Ecto neural progenitor cell (in vitro differentiated cells): ENCODE results near the gene PRM1.
A peak's percentile ranks its signal among the peaks of the same experiment; 100 is the strongest.

Experiments used
- DNase-seq: peaks from one replicate; pipeline ENCODE4 v3.0.0-alpha.2; 2018; ENCODE audit warnings: low spot score

PRM1 gene, protein sequence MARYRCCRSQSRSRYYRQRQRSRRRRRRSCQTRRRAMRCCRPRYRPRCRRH

DNA sequence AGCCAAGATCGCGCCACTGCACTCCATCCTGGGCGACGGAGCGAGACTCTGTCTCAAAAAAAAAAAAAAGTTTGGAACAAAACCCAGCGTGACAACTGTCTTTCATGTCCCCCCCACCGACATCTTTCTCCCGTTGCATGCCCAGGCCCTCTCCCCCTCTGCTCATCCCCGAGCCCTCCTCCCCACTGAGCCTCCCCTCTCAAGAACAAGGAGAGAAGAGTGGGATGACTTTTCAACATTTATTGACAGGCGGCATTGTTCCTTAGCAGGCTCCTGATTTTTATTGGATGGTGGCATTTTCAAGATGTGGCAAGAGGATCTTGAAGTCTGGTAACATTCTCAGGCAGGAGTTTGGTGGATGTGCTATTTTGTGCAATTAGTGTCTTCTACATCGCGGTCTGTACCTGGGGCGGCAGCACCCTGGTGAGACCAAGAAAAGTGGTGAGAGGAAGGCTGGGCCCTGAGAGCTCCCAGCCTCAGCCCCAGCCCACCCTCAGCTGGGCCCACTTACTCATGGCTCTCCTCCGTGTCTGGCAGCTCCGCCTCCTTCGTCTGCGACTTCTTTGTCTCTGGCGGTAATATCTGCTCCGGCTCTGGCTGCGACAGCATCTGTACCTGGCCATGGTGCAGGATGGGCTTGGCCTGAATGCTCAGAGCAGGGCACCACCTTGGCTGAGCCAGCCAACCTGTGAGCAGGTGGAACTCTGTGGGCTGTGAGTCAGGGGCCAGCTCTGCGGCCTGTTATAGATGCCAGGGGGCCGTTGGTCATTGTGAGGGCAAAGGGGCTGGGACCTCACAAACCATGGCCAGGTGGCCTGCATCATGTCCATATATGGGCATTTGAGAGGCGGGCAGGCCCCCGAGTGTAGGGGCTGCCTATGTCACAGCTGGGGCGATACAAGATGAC is at the start of gene PRM1:
TSS of gene PRM1 (minus strand) at position 715 of the 907 bp plus-strand sequence. CDS start at position 623, 92 bp downstream.
- DNase-seq = no peak

DNA sequence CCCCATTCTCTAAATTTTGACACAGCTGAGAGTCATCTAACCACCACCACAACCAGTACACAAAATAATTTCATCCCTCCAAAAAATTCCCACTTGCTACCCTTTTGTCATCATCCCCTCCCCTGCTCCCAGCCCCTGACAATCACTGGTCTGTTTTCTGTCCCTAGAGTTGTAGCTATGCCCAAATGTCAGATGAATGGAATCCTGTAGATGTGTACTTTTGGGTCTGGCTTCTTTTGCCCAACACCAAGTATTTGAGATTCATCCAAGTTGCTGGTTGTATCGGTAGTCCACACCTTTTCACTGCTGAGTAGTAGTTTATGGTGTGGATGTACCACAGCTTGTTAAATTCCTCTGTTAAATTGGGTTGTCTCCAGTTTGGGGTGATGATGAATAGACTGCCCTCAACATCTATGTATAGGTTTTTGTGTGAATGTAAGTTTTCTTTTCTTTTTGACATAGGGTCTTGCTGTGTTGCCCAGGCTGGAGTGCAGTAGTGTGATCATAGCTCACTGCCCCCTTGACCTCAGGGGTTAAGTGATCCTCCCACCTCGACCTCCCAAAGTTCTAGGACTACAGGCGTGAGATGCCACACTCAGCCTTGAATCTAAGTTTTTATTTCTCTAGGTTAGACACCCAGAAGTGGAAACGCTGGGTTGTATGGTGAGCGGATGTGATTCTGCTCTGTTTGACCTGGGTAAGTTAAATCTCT is 49.6 kb upstream of the PRM1 start:
- DNase-seq = no peak

DNA sequence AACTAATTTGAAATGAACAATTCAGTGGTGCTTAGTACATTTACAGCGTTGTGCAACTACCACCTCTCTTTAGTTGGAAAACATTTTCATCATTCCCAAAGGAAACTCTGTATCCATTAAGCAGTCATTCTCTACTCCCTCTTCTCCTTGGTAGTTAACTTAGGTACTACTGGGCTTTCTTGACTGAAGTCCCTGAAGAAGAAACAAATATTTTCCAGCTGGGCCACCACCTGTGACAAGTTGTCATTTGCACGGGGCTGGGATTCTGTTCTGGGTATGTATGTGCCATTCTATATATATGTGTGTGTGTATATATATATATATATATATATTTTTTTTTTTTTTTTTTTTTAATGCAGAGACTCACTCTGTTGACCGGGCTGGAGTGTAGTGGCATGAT is 48.8 kb upstream of the PRM1 start:
- DNase-seq = no peak

DNA sequence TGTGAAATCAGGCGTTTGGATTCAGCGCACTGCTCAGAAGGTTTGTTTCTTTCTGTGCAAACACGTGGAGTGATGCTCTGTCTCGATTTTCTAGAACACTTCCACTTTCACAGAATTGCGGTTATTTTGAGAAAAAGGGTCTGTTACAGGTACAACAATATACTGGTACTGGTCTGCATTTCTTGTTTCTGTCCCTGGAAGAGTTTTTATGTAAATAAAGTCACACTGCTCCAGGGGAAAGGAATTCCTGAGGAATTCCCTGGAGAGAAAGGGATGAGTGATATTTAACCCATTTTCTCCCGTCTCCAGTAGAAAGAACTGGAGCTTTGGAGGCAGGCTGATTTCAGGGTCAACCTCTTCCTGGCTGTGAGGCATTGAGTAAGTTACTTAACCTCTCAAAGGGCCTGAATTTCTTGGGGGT is 48.0 kb upstream of the PRM1 start:
- DNase-seq = no peak

DNA sequence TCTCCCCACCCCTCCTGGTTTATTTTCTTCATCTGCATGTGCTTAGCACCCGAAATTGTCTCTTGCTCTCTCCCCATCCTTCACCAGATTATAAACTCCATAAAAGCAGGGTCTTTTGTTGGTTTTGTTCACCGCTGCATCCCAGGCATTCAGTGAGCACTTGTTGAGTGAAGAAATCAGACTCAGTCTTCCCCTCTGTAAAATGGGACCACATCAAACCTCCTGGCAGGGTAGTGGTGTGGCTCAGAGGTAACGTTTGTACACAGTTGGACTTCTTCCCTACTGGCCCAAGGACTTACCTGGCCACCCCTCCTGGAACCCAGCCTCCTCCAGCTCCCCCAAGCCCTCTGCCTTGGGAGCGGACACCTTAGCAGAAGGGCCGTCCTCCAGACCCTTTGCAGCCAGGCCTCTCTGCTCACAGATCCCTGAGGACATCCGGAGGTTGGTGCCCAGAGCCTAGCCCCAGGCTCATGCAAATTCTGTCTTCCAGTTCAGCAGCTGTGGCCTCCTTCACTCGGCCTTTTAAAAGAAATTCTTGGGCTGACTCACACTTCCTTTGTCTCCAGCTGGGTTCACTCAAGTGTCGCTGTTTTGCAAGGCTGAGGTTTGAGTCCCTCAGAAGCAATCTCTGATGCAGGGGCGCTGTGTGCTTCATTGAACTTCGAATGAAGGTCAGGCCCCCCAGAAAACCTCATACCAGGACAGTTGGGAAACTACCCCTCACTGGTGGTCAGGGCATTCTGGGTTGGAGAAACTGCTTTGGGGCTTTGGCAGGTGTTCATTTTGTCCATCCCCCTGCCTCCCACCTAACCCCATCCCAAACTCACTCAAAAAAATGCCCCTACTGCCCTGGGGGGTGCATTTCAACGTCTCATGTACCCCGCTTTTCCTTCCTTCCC is 47.3 kb upstream of the PRM1 start:
- DNase-seq = peak; percentile 72

DNA sequence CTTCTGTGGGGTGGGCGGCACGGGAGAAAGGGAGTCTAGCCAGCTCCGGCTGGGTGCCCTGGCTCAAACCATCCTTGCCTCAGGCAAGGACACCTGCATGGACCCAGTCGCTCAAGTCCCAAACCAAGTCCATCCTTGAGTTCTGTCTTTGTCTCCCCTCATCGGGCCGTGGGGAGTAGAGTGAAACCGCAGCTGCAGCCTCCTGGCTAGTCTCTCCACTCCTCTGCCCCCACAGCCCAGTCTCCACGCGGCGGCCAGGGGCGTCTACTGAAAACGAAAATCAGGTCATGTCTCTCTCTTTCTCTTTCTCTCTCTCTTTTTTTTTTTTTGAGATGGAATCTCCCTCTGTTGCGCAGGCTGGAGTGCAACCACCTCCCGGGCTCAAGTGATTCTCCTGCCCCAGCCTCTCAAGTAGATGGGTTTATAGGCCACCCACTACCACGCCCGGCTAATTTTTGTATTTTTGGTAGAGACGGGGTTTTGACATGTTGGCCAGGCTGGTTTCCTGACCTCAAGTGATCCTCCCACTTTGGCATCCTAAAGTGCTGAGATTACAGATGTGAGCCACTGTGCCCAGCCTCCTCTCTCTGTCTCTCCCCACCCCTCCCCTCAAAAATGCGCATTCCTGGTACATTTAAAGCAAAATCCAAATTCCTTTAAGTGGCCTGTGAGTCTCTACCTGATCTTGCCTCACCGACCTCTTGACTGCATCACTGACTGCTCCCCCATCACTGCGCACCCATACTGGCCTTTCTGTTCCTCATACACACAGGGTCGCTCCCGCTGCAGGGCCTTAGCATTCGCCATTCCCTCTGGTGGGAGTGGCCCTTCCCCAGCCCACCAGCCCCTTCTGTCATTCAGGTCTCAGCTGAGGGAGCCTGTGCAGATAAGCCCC is 46.4 kb upstream of the PRM1 start:
- DNase-seq = no peak

DNA sequence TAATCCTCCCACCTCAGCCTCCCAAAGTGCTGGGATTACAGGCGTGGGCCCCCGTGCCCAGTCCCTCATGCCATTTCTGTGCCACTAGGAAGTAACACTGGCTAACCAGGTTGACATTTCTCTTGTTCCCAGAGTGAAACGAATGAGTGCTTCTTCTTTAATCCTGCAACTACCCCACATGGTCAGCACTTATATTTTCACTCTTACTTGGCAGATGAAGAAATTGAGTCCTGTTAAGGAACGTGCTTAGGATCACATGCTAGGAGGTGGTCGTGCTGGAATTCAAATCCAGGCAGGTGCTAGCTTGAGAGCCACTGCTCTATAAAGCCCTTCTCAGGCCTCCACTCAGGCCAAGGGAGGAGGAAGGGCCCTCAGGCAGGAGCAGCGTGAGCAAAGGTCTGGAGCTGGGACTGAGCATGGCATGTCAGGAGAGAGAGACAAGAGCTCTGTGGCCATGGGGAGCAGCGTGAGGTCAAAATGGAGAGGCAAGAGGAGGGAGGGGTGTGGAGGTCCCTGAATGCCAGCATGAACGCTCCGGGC is 45.7 kb upstream of the PRM1 start:
- DNase-seq = no peak

DNA sequence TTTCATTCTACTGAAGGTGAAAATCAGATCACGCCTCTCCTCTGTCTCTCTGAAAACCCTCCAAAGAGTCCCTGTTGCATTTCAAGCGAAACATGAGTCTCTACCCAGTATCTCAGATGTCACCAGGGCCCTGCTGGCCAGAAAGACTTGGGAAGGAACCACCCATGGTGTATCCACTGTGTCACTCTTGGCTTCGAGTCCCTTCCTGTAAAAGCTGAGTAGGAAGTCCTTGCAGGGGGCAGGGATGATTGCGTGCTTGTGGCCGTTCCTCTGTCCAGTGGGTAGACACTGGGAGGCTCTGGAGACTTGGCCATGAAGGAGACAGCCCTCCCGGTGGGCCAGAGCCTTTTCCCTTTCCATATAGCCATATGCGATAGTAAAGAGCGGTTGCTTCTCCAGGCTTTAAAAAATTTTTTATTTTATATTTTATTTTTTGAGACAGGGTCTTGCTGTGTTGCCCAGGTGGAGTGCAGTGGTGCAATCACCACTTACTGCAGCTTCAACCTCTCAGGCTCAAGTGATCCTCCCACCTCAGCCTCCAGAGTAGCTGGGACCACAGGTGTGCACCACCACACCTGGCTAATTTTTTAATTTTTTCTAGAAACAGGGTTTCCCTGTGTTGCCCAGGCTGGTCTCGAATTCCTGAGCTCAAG is 45.1 kb upstream of the PRM1 start:
- DNase-seq = no peak

DNA sequence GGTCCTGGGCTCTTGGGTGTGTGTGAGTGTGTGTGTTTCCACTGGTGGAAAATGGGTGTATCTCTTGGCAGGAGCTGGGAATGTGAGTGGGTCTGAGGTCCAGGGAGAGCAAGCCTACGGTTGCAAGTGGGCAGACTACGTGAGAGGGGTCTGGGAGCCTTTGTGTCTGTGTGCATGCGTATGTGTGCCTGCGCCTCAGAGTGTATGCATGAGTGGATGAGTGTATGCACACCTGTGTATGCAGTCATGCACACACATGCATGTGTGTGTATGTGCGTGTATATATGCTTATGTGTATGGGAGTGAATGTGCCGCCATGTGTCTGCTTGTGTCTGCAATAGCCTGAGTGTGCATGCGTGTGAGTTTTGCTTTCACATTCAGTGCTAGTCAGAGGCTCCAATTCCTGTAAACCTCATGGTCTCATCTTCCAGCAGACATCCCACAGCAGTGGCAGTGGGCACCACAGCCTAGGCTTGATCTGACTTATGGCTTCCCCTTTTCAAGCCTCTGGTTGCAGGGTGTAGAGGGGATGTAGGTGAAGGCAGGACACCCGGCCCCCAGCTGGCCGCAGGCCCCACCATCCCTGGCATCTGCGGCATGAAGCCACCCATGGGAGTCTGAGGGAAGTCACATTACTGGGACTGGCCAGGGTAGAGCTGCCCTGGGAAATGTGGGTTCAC is 44.4 kb upstream of the PRM1 start:
- DNase-seq = no peak

DNA sequence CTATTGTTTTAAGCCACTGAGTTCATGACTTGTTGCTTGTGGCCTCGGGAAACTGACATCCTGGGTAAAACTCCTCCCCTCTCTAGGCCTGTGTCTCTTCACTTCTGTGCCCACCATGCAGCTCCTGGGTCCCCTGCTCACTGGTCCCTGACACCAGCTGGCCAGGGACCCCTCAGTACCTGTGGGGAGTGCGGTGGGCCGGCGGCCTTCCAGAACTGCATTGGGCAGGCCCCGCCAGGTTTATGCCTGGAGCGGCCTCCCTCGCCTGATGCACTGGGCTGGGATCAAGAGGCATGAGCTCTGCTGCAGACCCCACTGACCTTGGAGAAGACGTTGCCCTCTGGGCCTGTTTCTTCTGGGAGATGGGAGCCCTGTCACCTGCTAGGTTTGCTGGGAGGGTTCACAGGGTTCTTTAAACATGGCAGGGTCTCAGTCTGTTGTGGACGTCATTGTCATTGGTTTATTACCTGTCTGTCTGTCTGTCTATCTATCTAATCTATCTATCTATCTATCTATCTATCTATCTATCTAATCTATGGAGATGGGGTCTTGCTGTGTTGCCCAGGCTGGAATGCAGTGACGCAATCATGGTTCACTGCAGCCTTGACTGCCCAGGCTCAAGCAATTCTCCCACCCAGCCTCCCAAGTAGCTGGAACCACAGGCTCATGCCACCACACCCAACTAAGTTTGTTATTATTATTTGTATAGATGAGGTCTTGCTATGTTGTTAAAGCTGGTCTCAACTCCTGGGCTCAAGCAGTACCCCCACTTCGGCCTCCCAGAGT is 42.6 kb upstream of the PRM1 start:
- DNase-seq = no peak

DNA sequence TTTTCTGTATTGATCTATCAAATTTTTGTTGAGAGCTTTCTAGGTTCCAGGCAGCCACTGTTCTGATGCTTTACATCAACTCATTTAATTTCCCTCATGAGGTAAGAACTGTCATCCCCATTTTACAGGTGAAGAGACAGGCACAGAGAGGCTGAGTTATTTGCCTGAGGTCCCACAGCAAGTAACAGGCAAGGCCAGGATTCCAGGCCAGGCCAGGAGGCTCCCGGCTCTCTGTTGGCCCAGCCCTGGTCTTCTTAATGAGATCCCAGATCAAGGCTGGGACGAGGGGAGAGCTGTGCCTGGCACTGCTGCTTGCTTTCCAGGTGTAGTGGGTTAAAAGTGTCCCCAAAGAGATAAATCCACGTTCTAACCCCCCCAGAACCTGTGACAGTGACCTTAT is 41.7 kb upstream of the PRM1 start:
- DNase-seq = no peak

DNA sequence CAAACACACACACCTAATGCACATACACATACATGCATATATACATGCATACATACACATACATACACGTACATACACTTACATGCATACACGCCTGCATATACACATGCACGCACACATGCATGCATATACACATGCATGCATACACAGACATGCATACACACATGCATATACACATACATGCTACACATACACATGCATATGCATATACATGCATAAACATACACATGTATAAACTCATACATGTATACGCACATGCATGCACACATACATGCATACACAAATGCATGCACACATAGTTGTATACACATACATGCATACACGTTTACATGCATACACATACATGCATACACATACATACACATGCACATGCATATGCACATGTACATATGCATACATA is 40.5 kb upstream of the PRM1 start:
- DNase-seq = no peak

DNA sequence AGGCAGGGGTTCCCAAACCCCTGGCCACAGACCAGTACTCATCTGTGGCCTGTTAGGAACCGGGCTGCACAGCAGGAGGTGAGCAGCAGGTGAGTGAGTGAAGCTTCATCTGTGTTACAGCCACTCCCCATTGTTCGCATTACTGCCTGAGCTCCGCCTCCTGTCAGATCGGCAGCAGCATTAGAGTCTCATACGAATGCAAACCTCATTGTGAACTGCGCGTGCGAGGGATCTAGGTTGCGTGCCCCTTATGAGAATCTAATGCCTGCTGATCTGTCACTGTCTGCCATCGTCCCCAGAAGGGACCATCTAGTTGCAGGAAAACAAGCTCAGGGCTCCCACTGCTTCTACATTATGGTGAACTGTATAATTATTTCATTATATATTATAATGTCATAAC is 39.0 kb upstream of the PRM1 start:
- DNase-seq = no peak

DNA sequence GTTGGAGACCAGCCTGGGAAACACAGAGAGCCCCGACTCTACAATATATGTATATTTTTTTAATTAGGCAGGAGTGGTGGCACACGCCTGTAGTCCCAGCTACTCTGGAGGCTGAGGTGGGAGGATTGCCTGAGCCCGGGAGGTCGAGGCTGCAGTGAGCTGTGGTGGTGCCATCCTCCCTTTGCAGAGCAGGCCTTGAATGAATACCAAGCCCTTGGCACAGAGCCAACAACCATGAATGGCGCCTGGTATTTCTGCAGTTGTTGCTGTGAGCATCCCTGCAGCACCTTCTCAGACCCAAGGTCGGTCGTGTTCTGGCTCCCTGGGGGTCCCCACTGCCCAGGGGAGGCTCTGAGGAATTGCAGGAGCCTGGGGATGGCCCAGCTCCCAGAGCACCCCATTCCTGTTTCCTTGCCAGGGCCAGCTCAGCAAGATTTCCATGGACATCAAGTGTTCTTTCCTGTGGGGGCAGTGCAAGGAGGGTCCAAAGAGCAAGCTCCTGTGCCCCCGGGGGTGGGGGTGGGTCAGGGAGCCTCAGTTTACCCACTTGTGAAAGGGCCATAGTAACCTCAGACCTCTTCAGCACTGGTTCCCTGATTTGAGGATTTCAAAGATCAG is 38.5 kb upstream of the PRM1 start:
- DNase-seq = no peak

DNA sequence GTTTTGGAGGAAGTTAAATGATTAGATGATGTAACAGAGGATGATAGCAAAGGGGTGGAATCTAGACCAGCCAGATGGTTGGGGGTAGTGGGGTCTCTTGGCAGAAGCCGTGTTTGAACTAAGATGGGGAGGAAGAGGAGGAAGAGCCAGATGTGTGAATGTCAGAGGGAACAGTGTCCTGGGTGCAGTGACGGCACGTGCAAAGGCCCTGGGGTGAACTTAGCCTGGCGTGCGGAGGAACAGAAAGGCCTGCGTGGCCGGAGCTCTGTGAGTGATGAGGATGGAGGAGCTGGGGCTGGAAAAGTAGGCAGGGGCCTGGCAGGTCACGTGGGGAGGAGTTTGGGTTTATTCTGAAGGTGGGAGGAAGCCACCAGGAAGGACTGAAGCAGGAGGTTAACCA is 37.7 kb upstream of the PRM1 start:
- DNase-seq = no peak

DNA sequence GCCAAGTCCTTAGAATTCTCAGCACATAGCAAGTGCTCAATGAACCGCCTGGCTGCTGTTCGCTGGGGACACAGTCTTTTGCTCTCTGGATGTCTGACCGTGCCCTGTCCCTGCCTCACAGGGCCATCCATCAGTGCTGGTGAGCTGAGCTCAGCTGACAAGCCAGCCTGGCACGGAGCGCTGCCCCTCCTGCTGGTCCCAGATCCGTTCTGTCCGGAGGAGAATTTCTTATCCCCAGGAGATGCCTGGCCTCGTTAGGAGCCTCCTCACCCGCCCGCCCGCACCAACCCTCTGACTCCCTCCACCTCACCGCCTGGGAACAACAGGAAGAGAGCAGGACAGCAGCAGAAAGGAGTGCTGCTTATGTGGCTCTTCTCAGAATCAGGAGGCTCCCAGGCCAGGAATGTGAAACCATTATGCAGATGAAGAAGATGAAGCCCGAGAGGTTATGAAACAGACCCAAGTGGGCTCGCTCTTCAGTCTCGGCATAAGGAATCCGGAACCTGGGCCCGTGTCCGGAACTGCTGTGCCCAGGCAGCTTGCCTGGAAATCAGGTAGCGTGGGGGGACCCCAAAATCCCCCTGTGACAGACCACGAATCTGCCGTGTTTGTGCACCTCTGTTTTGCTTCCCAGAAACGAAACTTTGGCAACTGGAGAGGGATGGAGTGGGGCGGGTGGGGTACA is 35.3 kb upstream of the PRM1 start:
- peak; percentile 67 for DNase-seq

DNA sequence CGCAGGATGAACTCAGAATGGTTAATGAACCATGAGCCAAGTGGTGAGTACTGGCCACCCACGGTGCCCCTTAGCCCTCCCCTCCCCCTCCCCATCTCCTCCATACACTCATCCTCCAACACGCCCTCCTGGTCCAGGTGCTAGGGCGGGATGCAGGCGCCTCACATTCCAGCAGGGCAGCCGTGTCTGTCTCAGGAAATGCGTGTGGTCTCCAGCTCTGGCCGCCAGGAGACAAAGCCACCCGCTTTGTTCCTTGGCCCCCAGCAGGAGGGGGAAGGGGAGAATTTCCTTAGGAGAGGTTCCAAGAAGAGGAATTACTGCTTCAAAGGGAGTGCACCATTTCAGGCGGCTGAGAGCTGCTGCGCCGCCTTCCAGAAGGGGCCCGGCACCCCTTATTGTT is 34.4 kb upstream of the PRM1 start:
- DNase-seq = peak; percentile 81
